HFF-Myc (cell line): Measurements from ENCODE around the gene DPYSL3.

ENCODE experiments used
- DNase-seq: peaks from one replicate; pipeline ENCODE4 v3.0.0-alpha.2; 2011; ENCODE audit warnings: low read depth; ENCODE audit errors: extremely low read depth
- H3K4me3 ChIP-seq: replicated peaks from 2 replicates; pipeline ENCODE4 v1.5.1; 2011; ENCODE audit warnings: low read depth, mild to moderate bottlenecking, control low read depth, low read length
- TF ChIP-seq, protein P1 (sequence below): IDR thresholded peaks from 2 replicates; pipeline ENCODE4 v1.5.1; 2012; ENCODE audit warnings: mild to moderate bottlenecking, low read depth, low read length, control low read depth; ENCODE audit errors: missing control alignments

Gene DPYSL3

DNA sequence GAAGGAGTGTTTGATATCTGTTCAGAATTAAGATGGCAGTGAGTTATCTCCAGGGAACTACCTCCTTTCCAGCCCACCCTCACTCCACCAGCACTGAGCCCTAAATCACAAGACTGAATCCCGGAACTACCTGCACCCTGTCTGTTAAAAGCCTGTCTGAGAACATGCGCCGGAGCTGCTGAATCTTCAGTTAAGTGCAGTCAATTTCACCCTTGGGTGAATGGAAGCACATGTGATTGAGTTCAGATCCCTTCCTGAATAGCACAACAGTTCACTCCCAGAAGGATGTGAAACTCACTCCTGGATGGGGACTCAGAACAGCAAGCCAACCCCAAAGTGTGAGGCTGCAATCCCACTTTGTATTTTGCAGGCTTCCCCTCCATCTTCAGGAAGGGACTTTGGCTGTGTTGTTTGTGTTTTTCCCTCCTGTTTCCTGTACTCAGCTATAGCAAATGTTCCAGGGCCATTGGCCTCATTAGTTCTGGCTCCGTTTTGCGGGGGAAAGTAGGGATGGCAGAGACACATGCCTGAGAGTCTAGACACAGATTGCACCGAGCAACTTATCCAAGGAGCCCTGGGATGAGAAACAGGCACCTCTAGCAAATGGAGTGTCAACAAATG lies 43.4 kb downstream of the DPYSL3 start:
- H3K4me3 ChIP-seq, result no peak overlapping the region
- no peak for DNase-seq
- TF ChIP-seq, protein P1, sequence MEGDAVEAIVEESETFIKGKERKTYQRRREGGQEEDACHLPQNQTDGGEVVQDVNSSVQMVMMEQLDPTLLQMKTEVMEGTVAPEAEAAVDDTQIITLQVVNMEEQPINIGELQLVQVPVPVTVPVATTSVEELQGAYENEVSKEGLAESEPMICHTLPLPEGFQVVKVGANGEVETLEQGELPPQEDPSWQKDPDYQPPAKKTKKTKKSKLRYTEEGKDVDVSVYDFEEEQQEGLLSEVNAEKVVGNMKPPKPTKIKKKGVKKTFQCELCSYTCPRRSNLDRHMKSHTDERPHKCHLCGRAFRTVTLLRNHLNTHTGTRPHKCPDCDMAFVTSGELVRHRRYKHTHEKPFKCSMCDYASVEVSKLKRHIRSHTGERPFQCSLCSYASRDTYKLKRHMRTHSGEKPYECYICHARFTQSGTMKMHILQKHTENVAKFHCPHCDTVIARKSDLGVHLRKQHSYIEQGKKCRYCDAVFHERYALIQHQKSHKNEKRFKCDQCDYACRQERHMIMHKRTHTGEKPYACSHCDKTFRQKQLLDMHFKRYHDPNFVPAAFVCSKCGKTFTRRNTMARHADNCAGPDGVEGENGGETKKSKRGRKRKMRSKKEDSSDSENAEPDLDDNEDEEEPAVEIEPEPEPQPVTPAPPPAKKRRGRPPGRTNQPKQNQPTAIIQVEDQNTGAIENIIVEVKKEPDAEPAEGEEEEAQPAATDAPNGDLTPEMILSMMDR, result no peak

DNA sequence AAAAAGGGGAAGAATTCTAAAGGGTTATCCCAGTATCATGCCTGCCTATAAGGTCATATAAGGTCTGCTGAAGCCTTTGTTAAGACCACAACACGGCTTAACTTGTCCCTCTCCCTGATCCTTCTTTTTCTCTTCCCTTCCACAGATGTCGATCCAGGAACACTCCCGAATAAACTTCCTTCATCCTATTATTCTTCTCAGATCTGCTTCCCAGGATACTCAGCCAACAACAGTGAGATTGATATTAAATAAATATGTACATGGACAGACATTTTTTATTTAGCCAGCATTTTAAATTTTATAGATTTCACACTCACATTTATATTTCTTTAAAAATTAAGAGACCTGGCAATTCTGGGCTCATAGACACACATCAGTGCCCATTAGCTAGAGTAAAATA lies 44.1 kb downstream of the DPYSL3 start:
- no peak overlapping the region for H3K4me3 ChIP-seq

DNA sequence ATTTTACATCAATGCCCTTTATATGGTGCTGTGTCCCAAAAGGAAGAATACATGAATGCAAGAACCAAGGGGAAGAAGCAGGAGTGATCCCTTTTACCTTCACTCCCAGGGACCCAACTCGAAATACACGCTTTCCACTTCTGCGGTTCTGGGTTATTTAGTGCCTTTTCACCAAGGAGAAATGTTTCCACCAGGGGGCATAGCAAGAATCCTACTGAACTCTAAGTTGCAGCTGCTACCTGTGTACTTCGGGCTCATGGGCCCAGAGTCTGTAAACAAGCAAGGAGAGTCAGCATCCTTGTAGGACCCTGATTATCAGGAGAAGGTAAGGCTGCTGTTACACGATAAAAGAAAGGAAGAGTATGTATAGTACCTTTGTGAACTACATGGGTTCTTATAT lies 45.7 kb downstream of the DPYSL3 start:
- TF ChIP-seq, protein P1, result peak; percentile 54
- H3K4me3 ChIP-seq, result no peak overlapping the region
- DNase-seq, result no peak

More for the DNA sequence above, 44.1 kb downstream of the DPYSL3 start:
- no peak for DNase-seq
- TF ChIP-seq, protein P1, result no peak

DNA sequence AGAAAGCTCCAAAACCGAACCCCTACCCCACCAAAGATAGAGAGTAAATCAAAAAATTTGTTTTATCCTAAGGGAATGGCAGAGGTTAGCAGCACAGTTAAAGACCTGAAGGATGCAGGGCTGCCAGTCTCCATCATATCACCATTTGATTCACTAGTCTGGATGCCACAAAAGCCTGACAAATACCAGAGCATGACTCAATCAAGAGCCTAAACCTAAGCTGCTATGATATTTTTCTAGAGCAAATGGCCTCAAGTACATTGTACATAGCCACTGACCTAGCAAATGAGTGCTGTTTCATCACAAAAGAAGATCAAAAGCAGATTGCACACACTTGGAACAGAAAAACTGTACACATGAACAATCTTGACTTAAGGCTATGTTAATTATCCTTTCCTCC lies 48.0 kb downstream of the DPYSL3 start:
- TF ChIP-seq, protein P1, result no peak
- no peak for DNase-seq
- H3K4me3 ChIP-seq, result no peak overlapping the region

DNA sequence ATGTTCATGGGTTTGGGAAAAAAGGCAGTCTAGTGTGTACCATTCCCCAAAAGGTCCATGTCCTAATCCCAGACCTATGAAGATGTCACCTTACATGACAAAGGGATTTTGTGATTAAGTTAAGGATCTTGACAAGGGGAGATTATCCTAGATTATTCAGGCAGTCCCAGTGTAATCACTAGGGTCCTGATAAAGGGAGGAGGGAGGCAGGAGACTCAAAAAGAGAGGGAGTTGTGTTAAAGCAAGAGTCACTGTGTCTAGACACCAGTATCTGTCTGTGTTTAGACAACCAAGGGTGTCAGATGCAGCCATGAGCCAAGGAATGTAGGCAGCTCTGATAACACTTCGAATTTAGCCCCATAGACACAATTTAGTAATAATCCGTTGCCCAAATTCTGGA lies 49.5 kb downstream of the DPYSL3 start:
- DNase-seq, result no peak
- no peak overlapping the region for H3K4me3 ChIP-seq
- TF ChIP-seq, protein P1, result no peak

DNA sequence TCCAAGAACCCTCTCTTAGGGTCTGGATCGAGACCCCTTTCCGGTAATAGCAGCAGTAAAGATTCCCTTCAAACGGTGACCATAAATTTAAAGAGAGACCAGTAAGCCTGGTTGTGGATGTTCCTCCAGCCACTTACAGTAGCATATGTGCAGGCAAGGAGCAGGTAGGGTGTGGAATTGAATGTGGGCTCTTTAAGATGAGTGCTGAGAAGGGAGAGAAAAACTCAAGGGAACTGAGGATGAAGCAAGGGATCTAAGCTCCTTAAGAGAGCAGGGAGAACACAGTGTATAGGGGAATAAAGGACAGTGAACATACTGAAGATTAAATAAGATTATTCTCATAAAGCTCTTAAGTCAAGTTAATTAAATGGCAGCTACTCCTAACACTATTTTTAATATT lies 51.3 kb downstream of the DPYSL3 start:
- DNase-seq, result no peak
- TF ChIP-seq, protein P1, result no peak
- H3K4me3 ChIP-seq, result no peak overlapping the region
